NCI-H774 (cell line): ENCODE data around the gene CD177.
"Not testable (repeated sequence)": the region's sequence is repeated elsewhere in the genome, so short reads cannot be mapped to it uniquely, and the experiment has no call there.

Experiments
- DNase-seq: peaks from one replicate; lab custom pipeline; 2025; lab: John Stamatoyannopoulos, UW

CD177 gene, protein sequence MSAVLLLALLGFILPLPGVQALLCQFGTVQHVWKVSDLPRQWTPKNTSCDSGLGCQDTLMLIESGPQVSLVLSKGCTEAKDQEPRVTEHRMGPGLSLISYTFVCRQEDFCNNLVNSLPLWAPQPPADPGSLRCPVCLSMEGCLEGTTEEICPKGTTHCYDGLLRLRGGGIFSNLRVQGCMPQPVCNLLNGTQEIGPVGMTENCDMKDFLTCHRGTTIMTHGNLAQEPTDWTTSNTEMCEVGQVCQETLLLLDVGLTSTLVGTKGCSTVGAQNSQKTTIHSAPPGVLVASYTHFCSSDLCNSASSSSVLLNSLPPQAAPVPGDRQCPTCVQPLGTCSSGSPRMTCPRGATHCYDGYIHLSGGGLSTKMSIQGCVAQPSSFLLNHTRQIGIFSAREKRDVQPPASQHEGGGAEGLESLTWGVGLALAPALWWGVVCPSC

DNA sequence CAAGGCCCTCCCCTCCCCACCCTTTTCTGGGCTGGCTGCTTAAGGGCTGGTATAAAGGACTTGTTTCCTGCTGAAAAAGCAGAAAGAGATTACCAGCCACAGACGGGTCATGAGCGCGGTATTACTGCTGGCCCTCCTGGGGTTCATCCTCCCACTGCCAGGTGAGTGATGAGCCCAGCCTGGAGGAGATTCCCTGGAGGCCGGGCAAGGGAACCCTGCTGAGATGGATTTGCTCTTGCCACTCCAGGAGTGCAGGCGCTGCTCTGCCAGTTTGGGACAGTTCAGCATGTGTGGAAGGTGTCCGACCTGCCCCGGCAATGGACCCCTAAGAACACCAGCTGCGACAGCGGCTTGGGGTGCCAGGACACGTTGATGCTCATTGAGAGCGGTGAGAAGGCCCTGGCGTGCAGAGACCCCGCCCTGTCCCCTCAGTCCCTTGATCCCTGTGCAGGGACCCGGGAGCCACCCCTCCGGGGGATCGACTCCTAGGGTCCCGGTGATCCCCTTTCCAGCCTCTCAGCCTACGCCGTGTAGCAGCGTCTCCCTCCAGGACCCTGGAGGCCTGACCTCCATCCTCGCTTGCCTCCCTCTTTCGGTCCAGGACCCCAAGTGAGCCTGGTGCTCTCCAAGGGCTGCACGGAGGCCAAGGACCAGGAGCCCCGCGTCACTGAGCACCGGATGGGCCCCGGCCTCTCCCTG lies at the start of gene CD177:
Gene CD177, plus strand, starts transcription at position 81 of the 699 bp plus-strand sequence. Its CDS starts 29 bp downstream, at position 110.
- DNase-seq: no peak

DNA sequence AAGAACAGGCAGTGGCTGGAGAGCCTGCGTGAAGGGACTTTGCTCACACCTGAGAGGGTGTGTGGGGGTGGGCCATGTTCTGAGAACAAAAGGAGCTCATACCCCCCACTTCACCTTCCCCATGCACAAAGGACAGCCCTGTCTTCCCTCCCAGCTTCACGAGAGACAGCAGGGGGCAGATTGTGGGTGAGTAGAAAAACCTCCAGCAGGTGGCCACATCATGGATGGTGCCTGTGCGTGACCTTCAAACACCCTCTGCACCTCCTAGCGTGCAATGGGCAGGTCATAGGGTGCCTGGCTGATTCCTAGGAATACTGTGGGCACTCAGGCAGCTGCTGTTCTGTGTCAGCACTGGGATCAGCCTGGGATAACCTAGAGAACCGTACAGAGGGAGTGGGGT lies 47.8 kb upstream of the CD177 start:
- DNase-seq: no peak

DNA sequence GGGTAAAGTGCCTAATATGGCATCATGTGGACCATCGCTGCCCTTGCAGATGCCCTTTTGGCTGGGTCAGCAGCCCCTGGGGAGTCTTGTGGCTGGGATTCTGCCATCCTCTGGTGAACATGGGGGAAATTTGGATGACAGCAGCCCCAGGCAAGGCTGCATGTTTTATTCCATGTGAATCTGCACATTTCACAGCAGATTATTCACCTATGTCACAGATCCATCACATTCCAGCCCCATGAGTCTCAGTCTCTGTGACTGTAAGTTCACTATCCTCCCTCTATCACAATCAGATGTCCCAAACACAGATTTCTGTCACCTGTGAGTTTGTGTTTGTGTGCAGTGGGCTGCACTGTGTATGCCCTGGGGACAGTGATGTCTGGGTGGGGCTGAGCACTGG lies 47.4 kb upstream of the CD177 start:
- no peak for DNase-seq

DNA sequence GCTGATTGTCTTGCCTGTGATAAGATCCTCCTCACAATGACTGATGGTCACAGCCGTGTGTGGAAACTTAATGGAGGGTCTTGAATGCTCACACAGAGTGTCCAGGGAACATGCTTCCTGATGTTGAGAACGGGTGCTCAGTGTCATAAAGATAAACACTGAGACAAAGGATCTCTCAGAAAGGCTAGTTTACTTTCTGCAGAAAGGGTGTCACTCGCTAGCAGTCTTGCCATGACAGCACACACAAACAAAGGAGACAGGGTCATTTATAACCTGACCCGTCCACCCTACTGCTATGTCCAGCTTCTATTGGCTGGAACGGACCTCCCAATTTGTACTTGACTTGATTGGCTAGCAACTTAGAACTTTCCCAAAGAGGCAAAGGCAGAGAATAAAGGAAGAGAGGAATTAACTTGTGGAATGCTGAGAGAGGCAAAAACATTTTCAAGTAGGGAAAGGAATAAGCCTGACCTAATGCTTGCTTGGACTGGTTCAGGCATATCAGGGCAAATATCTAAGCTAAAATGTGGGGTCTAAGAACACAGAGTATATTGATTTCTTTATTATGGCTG lies 45.2 kb upstream of the CD177 start:
- DNase-seq: no peak

DNA sequence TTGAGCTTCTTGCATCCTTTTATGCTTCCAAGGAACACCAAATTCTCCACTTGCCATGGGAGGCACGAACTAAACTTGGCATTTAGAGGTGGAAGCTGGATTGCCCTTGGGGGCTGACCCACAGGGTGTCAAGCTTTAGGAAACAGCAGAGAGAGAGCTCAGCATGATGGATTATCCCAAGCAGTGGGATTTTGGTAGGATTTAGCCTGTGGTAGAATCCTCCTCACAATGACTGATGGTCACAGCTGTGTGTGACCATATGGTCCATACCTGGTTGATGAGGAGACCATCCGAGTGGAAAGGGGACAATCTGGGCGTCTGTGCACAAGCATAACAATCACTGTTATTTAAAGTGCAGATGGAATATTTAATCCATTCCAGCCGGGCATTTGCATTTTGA lies 44.0 kb upstream of the CD177 start:
- DNase-seq: no peak

DNA sequence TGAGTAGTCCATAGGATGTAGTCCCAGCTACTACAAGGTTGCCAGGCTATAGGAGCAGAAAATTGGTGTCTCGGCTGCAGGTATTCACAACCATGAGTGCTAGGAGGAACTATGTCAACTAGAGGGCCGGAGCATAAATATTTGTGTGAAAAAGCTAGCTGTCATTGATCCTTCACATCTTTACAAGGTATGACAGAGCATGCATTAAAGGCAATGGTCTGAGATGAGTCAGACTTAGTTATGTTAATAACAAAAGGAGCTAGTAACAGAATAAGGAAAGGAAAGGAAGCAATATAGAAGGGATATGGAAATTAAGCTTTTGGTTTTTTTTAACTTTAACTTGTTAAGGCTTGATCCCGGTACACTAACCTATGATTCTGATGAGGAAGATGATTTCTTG lies 43.3 kb upstream of the CD177 start:
- no peak for DNase-seq

DNA sequence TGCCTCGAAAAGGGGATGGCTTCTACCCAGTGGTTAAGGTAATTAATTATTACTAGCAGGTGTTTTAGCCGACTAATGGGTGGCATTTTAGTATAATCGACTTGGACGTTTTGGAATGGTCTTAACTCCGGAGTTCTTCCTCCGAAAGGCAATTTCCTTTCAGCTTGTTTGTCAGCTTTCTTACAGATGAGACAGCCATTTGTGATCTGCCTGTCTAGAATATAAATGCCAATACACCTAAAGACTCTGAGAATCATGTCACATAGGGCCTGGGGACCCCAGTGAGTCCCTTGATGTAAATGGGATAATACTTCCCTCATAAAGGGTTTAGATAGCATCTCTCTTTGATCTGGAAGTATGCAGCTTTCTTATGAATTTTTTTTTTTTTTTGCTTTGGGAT lies 42.2 kb upstream of the CD177 start:
- DNase-seq: no peak

DNA sequence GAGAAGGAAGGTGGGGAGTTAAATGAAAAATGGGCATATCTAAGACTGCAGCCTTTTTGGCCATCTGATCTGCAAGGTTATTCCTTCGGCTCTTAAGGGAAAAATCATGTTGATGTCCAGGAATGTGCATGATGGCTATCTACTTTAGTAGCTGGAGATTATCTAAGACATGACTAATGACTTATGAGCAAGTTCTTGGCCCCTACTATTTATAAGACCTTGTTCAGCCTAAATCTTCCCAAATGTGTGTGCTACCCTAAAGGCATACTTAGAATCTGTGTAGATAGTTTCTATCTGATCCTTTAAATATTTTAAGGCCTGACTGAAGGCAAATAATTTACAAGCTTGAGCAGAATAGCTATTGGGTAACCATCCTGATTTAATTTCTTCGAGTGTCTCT lies 41.8 kb upstream of the CD177 start:
- DNase-seq: no peak

DNA sequence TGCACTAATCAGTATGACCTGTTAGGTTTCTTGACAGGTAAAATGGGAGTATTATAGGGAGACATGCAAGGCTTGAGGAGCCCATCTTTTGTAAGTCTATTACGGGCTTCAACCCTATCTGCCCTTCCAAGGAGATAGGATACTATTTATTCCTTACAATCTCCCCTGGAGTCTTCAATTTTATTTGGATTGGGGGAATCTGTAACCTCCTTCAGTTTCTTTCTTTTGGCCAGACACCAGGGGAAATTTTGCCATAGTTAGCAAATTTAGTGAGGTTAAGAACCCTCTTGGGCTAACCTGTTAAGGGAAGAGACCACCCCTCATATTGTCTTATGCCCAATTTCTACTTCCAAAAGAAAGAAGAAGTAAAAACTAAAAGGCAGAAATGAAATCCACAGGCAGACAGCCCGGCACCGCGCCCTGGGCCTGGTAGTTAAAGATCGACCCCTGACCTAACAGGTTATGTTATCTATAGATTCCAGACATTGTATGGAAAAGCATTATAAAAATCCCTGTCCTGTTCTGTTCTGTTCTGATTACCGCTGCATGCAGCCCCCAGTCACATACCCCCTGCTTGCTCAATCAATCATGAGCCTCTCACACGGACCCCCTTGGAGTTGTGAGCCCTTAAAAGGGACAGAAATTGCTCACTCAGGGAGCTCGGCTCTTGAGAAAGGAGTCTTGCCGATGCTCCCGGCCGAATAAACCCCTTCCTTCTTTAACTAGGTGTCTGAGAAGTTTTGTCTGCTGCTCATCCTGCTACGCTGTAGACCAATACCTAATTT lies 39.6 kb upstream of the CD177 start:
- no peak for DNase-seq

DNA sequence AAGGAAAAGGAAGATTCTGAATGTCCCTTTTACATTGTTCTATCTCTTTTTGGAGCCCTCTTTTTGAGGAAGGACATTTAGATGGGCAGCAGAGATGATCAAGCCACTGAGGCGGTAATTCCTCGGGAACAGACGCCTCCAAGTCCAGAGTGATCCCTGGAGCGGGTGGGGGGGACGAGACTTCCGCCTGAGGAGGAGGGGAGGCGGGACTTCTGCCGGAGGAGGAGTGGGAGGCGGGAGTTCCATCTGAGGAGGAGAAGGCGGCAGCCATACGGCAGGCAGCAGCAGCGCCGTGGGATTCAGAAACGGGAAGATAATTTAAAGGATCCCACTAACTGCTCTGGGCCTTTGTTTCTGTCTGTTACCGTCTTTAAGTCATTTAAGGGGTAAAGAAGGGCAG lies 37.6 kb upstream of the CD177 start:
- no peak for DNase-seq

DNA sequence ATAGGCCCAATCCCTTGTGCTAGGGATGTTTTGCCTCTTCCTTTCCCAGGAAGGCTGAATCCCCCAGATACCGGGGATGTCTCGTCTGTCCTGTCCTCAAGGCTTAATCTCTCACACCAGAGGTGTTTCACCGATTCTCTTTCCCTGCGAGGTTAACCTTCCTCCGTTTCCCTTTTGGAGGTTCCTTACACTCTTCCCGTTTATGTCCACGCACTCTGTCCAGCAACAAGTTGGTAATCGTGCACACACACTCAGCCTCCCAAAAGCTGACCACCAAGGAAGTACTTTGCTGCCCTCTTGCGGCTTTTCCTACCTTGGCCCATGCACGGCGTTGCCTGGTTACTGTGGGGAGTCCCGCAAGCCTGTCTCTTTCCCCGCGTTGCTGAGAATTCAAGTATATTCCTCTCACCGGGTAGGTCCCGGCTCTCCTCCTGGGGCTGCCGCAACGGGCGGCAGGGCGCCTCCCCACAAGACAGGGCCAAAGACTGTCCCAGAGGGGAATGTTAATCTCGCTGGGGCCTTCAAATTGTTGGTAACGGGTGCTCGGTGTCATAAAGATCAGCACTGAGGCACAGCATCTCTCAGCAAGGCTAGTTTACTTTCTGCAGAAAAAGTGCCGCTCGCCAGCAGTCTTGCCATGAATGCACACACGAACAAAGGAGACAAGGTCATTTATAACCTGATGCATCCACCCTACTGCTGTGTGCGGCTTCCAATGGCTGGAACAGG lies 36.7 kb upstream of the CD177 start:
- no peak for DNase-seq

DNA sequence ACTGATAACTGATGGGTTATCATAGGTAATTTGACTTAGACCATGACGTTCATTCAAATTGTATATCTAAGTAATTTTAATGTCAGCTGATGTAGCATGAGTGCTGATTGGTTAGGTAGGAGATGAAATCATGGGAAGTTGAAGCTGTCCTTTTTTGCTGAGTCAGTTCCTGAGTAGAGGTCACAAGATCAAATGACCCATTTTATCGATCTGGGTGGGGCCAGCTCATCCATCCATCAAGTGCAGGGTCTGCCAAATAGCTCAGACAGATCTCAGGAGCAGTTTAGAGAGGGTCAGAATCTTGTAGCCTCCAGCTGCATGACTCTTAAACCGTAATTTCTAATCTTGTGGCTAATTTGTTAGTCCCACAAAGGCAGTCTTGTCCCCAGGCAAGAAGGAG lies 35.3 kb upstream of the CD177 start:
- DNase-seq: no peak

DNA sequence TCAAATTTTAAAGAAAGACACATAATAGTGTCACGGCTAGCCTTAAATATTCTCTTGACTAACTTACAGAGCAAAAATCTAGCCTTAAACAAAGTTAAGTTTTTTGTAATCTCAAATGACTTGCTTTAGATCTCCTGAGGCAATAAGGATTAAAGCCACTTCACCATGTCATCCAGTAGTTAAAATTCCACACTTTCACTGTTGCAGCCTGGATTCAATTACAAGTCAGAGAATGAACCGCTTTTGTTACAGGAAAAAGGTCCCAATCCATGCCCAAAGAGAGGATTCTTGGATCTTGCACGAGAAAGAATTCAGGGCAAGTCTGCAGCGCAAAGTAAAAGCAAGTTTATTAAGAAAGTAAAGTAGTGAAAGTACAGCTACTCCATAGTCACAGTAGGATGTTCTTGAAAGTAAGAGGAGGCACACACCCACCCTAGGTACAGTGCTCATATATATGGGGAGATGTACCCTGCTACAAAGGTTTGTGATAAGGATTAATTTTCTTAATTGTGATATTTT lies 34.6 kb upstream of the CD177 start:
- no peak for DNase-seq

DNA sequence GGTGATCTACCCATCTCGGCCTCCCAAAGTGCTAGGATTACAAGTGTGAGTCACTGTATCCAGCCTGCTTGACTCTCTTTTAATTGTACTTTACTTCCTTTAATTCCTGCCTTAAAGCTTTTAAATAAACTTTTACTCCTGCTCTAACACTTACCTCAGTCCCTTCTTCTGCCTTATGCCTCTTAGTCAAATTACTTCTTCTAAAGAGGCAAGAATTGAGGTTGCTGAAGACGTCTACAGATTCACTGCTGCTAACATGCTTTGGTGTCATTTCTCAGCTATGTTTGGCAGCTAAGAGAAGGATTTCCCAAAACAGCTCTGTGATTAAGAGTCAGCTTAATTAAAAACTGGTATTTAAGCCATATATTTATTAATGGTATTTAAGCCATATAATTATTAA lies 32.9 kb upstream of the CD177 start:
- no peak for DNase-seq

DNA sequence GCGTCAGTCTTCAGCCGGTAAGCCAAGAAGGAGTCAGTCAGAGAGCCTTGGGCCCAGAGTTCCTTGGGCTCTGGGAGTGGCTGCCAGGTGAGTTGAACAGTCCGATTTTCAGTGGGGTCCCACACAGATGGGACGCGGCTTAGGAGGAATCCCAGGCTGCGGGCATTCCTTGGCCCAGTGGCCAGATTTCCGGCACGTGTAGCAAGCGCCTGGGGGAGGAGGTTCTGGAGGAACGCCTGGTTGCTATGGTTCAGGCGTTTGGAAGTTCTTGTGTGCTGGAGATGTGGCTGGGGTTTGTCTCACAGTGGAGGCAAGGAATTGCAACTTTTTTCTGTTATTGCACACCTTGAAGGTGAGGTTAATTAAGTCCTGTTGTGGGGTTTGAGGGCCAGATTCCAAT lies 26.7 kb upstream of the CD177 start:
- DNase-seq: not testable (repeated sequence)

DNA sequence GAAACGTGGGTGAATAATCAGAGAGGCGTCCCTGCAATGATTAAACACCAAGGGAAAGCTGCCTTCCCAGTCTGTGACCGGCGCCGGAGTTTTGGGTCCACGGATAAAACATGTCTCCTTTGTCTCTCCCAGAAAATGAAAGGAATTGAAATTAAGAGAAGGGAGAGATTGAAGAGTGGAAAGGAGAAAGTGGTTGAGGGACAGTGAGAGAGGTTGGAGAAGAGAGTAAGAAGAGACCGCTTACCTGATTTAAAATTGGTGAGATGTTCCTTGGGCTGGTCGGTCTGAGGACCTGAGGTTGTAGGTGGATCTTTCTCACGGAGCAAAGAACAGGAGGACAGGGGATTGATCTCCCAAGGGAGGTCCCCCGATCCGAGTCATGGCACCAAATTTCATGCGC lies 24.9 kb upstream of the CD177 start:
- not testable (repeated sequence) for DNase-seq

DNA sequence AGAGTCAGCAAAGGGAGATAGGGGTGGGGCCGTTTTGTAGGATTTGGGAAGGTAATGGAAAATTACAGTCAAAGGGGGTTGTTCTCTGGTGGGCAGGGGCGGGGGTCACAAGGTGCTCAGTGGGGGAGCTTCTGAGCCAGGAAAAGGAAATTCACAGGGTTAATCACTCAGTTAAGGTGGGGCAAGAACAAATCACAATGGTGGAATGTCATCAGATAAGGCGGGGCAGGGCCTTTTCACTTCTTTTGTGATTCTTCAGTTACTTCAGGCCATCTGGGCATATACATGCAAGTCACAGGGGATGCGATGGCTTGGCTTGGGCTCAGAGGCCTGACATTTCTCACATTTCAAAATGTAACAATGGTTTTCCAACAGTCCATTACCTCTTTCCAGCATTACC lies 24.4 kb upstream of the CD177 start:
- not testable (repeated sequence) for DNase-seq

DNA sequence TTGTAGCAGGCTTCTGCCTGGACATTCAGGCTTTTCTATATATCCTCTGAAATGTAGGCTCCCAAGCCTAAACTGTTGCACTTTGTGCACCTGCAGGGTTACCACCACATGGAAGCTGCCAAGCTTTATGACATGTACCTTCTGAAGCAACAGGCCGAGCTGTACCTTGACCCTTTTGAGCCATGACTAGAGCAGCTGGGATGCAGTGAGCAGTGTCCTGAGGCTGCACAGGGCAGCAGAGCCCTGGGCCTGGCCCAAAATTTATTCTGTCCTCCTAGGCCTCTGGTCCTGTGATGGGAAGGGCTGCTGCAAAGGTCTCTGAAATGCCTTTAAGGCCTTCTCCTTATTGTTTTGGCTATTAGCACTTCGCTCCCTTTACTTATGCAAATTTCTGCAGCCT lies 23.5 kb upstream of the CD177 start:
- DNase-seq: no peak

DNA sequence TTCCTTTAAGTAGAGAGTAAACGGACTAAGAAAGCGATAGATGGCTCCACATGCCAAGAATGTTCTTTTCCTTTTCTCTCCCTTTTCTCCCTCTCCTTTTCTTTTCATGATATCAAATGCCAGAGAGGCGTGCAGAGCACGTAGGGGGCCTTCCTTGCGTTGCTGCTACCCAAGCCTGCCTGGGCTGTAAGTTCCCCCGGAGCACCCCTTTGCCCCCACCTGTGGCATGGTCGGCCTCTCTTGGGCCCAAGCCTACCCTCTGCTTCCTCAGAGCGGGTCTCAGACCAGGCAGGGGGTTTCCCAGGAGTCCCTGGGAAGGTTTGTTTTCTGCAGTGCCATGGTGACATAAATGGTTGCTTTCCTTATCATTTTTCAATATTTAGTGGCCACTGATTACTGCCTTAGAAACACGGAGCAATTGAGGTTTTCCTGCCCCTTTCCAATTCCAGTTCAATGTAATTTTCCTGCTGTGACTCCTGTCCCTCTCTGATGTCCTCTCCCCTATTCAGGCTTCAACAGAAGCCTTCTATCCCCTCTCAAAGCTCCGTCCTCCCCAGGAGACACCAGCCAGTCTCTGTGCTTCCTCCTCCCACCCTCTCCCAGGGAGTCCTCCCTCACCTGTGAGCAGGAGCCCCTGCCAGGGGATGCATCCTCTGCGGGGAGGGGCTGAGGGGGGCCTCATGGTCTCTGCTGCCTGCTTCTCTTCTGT lies 22.6 kb upstream of the CD177 start:
- DNase-seq: no peak

DNA sequence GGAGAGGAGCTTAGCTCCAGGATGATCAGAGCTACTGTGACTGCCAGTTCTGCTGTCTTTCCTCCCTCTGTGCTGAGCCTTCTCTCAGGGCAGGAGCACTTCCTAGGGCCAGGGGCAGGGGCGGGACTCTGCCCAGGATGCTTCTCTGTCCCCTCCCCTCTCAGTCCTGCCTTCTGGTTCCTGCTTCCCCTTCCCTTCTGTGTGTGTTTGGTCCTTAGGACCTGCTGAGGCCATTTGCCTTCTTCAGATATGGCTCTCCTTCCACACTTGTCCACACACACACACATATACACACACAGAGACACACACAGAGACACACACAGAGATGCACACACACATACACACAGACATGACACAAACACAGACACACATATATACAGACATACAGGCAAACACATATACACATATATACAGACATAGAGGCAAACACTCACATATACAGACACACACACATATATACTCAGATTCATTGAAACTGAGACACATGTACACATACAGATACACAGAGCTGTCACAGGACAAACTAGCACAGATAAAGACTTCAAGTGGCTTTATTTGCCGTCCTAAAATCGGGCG lies 22.0 kb upstream of the CD177 start:
- DNase-seq: no peak
